ENCODE data around the gene MTERF2. TPM values are rescaled to one million over a fixed set of nuclear protein-coding genes. Genes with fewer than 3 reads are reported as not detected.
"Not testable (repeated sequence)": the region's sequence is repeated elsewhere in the genome, so short reads cannot be mapped to it uniquely, and the experiment has no call there.

Gene MTERF2
- total and polyA plus RNA-seq, 10 donors = 6.8 to 21.2 (median 9.7) TPM

GRCh38 chr12:107026806-107027635 lies 40.1 kb upstream of the MTERF2 start:
- no peak overlapping the region for H3K4me3 ChIP-seq
- peak overlapping the region in 7 of 8 donors; percentile 2 to 65 (median 52) for H3K27ac ChIP-seq
- H3K36me3 ChIP-seq = no peaks in the 10 kb centered on the region
- H3K9me3 ChIP-seq = no peaks in the 10 kb centered on the region
- intact Hi-C loops (cut with DNase I; ENCODE audit: low total_unique reads) = no loop called here
- H3K4me1 ChIP-seq = peaks cover 0 to 51% (median 13%) of the 10 kb centered on the region in 6 donors
- no peak for TF ChIP-seq POLR2A (IDR thresholded peaks at IDR 0.05)
- TF ChIP-seq, protein P1, sequence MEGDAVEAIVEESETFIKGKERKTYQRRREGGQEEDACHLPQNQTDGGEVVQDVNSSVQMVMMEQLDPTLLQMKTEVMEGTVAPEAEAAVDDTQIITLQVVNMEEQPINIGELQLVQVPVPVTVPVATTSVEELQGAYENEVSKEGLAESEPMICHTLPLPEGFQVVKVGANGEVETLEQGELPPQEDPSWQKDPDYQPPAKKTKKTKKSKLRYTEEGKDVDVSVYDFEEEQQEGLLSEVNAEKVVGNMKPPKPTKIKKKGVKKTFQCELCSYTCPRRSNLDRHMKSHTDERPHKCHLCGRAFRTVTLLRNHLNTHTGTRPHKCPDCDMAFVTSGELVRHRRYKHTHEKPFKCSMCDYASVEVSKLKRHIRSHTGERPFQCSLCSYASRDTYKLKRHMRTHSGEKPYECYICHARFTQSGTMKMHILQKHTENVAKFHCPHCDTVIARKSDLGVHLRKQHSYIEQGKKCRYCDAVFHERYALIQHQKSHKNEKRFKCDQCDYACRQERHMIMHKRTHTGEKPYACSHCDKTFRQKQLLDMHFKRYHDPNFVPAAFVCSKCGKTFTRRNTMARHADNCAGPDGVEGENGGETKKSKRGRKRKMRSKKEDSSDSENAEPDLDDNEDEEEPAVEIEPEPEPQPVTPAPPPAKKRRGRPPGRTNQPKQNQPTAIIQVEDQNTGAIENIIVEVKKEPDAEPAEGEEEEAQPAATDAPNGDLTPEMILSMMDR (IDR thresholded peaks at IDR 0.05 in 8 of 11, conservative IDR thresholded peaks at IDR 0.05 in 3 of 11) = no peak
- no peak for TF ChIP-seq POLR2AphosphoS5 (IDR thresholded peaks at IDR 0.05)
- 65 to 79% (median 77%) methylated on average over 4 of the region's 4 CpGs for WGBS, 5 donors
- H3K27me3 ChIP-seq (replicated peaks in 1 of 7) = no peaks in the 10 kb centered on the region
- DNase-seq = no peak

- H3K27me3 ChIP-seq (replicated peaks in 1 of 7); H3K9me3 ChIP-seq; H3K4me3 ChIP-seq; H3K36me3 ChIP-seq; DNase-seq; intact Hi-C loops (cut with DNase I; ENCODE audit: low total_unique reads): not testable (repeated sequence)
- Histone ChIP-seq H3K27ac (peak overlapping the region in 3 of 8 donors; percentile 48 to 65 (median 52)), H3K4me1 (peaks cover 0 to 45% (median 12%) of the 10 kb centered on the region in 6 donors)
Observed at GRCh38 chr12:107026356-107026755, 39.4 kb upstream of the MTERF2 start.

DNA sequence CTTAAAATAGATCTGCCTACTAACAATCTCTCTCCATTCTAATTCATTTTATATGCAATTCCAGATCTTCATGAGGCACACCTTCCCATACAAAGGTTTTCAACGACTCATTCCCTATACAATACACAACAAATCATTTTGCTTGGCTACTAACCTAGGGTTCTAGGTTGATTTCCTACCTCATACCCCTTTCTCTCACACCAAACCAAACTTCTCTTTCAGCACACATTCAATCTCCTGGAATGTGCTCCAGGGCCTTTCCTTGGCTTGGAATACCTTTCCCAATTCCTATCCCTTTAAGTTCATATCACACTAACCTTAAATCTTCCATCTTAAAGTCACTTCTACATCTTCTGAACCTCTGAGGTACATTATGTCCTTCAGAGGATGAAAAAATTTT lies 38.7 kb upstream of the MTERF2 start:
- Histone ChIP-seq H3K27ac (no peak overlapping the region), H3K36me3 (peaks cover 0 to 10% (median 1%) of the 10 kb centered on the region in 6 donors), H3K27me3 (replicated peaks in 1 of 7) (no peaks in the 10 kb centered on the region), H3K9me3 (peaks cover 0 to 4% (median 0%) of the 10 kb centered on the region in 8 donors), H3K4me1 (peaks cover 0 to 39% (median 9%) of the 10 kb centered on the region in 6 donors), H3K4me3 (no peak overlapping the region)
- DNase-seq = no peak
- TF ChIP-seq POLR2AphosphoS5 (IDR thresholded peaks at IDR 0.05) = no peak
- TF ChIP-seq POLR2A (IDR thresholded peaks at IDR 0.05) = no peak
- TF ChIP-seq, protein P1 (IDR thresholded peaks at IDR 0.05 in 8 of 11, conservative IDR thresholded peaks at IDR 0.05 in 3 of 11) = no peak
- WGBS, 5 donors = 85 to 95% (median 88%) methylated on average over 1 of the region's 1 CpG
- intact Hi-C loops (cut with DNase I; ENCODE audit: low total_unique reads) = no loop called here

- DNase-seq = no peak
- WGBS, 5 donors = 81 to 96% (median 94%) methylated on average over 2 of the region's 2 CpGs
- Histone ChIP-seq H3K4me3 (no peak overlapping the region), H3K4me1 (no peaks in the 10 kb centered on the region), H3K36me3 (peaks cover 0 to 23% (median 3%) of the 10 kb centered on the region in 6 donors), H3K9me3 (peaks cover 0 to 11% (median 0%) of the 10 kb centered on the region in 8 donors), H3K27me3 (replicated peaks in 1 of 7) (no peaks in the 10 kb centered on the region), H3K27ac (no peak overlapping the region)
- intact Hi-C loops (cut with DNase I; ENCODE audit: low total_unique reads) = no loop called here
- TF ChIP-seq, protein P1 (IDR thresholded peaks at IDR 0.05 in 8 of 11, conservative IDR thresholded peaks at IDR 0.05 in 3 of 11) = no peak
- TF ChIP-seq POLR2A (IDR thresholded peaks at IDR 0.05) = no peak
- no peak for TF ChIP-seq POLR2AphosphoS5 (IDR thresholded peaks at IDR 0.05)
Observed at GRCh38 chr12:107019546-107019945, 32.6 kb upstream of the MTERF2 start.

All from spleen (tissue), 11 donors.